NB4 (cell line): ENCODE data around the gene METRN.

Experiments used
- DNase-seq: peaks from one replicate; pipeline ENCODE4 v3.0.0; 2010; ENCODE audit warnings: low read depth
- H3K4me3 ChIP-seq: one replicate; pipeline ENCODE4 v1.5.1; 2011; ENCODE audit warnings: mild to moderate bottlenecking, low read depth, low read length, moderate library complexity
- CTCF ChIP-seq: IDR thresholded peaks from one replicate; pipeline ENCODE4 v1.5.1; 2012; ENCODE audit warnings: low read depth, low read length
- MYC ChIP-seq: IDR thresholded peaks from 2 replicates; pipeline ENCODE4 v1.6.1; 2011; ENCODE audit warnings: low read depth, low read length
- POLR2A ChIP-seq: IDR thresholded peaks from 2 replicates; pipeline ENCODE4 v1.6.1; 2011; ENCODE audit warnings: mild to moderate bottlenecking; ENCODE audit not compliant: insufficient read length; ENCODE audit errors: extremely low read depth
- TF ChIP-seq, protein P1 (sequence below): IDR thresholded peaks from 2 replicates; pipeline ENCODE4 v1.6.1; 2011; ENCODE audit warnings: low read depth, low read length

METRN gene

GRCh38 chr16:669666-670065 lies 45.3 kb upstream of the METRN start:
- TF ChIP-seq POLR2A (no peak), CTCF (no peak), MYC (no peak)
- TF ChIP-seq, protein P1, sequence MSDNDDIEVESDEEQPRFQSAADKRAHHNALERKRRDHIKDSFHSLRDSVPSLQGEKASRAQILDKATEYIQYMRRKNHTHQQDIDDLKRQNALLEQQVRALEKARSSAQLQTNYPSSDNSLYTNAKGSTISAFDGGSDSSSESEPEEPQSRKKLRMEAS, result no peak
- no peak overlapping the region for H3K4me3 ChIP-seq
- DNase-seq, result no peak

DNA sequence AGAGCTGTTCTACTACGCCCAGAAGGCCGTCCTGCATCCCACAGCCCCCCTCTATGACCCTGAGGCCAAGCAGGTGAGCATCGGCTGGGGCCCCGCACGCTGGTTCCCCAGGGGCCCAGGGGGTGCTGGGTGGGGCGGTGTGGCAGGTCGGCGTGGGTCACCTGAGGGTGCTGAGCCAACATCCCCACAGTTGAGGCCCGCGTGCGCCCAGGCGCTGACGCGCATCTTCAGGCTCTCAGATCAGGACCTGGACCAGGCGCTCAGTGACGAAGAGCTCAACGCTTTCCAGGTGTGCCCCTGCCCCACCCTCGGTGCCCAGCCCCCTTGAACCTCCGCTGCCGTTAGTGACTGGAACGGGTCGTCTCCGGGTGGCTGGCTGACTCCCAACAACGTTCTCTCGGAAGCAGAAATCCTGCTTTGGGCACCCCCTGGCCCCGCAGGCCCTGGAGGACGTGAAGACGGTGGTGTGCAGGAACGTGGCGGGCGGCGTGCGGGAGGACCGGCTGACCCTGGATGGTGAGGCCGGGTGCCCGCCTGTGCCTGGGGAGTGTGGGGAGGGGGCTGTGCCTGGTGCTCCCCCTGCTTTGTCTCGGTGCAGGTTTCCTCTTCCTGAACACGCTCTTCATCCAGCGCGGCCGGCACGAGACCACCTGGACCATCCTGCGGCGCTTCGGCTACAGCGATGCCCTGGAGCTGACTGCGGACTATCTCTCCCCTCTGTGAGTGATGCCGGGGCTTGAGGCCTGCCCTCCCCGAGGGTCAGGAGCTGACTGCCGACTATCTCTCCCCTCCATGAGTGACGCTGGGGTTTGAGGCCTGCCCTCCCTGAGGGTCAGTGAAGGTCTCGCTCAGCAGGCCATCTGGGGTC lies 44.2 kb upstream of the METRN start:
- TF ChIP-seq POLR2A (no peak), MYC (no peak), CTCF (no peak)
- TF ChIP-seq, protein P1, result no peak
- H3K4me3 ChIP-seq, result no peak overlapping the region
- no peak for DNase-seq

- no peak for DNase-seq
- no peak for TF ChIP-seq MYC
- no peak for TF ChIP-seq CTCF
- TF ChIP-seq POLR2A, result no peak
- TF ChIP-seq, protein P1, result no peak
- no peak overlapping the region for H3K4me3 ChIP-seq
These were observed 43.4 kb upstream of the METRN start for GRCh38 chr16:671353-672131.

DNA sequence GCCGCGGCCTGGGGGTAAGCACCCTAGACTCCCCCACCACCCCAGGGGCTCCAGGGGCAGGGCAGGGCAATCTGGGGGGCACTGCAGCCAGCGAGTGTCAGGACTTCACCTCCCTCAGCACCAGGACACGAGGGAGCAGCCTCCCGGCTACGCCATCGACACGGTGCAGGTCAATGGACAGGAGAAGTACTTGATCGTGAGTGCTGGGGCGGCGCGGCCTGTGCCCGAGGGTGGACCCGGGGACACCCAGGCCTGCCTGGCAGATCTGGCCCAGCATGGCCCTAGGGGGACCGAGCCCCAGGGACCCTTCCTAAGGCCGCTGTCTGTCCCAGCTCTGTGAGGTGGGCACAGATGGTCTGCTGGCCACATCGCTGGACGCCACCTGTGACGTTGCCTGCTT lies 42.5 kb upstream of the METRN start:
- TF ChIP-seq POLR2A (no peak), MYC (no peak), CTCF (no peak)
- TF ChIP-seq, protein P1, result no peak

DNA sequence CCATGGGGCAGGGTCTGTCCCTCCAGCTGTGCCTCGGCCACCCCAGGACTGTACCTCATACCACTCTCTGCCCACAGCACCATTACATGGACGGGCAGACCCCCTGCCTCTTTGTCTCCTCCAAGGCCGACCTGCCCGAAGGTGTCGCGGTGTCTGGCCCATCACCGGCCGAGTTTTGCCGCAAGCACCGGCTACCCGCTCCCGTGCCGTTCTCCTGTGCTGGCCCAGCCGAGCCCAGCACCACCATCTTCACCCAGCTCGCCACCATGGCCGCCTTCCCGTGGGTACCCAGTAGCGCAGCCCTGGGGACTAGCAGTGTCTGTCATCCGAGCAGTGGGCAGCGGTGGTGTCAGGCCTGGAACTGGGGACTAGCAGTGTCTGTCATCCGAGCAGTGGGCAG lies 42.1 kb upstream of the METRN start:
- no peak for DNase-seq
- TF ChIP-seq CTCF, result no peak
- TF ChIP-seq, protein P1, result no peak
- no peak for TF ChIP-seq MYC
- no peak for TF ChIP-seq POLR2A

More for the DNA sequence above, 42.5 kb upstream of the METRN start:
- H3K4me3 ChIP-seq, result no peak overlapping the region
- no peak for DNase-seq

More for the DNA sequence above, 42.1 kb upstream of the METRN start:
- H3K4me3 ChIP-seq, result no peak overlapping the region
